GM15510 (cell line): ENCODE measurements around the gene TMEM145.

Experiments
- POLR2A ChIP-seq: IDR thresholded peaks from 3 replicates; pipeline ENCODE4 v1.6.1; 2011; ENCODE audit warnings: borderline replicate concordance; ENCODE audit not compliant: insufficient read length; ENCODE audit errors: extremely low read depth

Gene TMEM145

GRCh38 chr19:42351079-42351735, 38.1 kb downstream of the TMEM145 start:
- no peak for TF ChIP-seq POLR2A

- no peak for TF ChIP-seq POLR2A
Observed at GRCh38 chr19:42352301-42353259, 39.5 kb downstream of the TMEM145 start.

- no peak for TF ChIP-seq POLR2A
Observed at GRCh38 chr19:42353341-42354015, 40.4 kb downstream of the TMEM145 start.

GRCh38 chr19:42355896-42356295, 42.8 kb downstream of the TMEM145 start:
- no peak for TF ChIP-seq POLR2A

GRCh38 chr19:42356686-42357085, 43.6 kb downstream of the TMEM145 start:
- no peak for TF ChIP-seq POLR2A

GRCh38 chr19:42357290-42357689, 44.2 kb downstream of the TMEM145 start:
- no peak for TF ChIP-seq POLR2A

- TF ChIP-seq POLR2A = no peak
Observed at GRCh38 chr19:42360787-42361544, 47.9 kb downstream of the TMEM145 start.

GRCh38 chr19:42361545-42361910, 48.4 kb downstream of the TMEM145 start:
- TF ChIP-seq POLR2A = no peak

GRCh38 chr19:42362342-42362741, 49.2 kb downstream of the TMEM145 start:
- no peak for TF ChIP-seq POLR2A

- no peak for TF ChIP-seq POLR2A
Observed at GRCh38 chr19:42362891-42363440, 49.9 kb downstream of the TMEM145 start.

GRCh38 chr19:42363614-42364346, 50.7 kb downstream of the TMEM145 start:
- TF ChIP-seq POLR2A = no peak

- no peak for TF ChIP-seq POLR2A
Observed at GRCh38 chr19:42366673-42367072, 53.6 kb downstream of the TMEM145 start.

- TF ChIP-seq POLR2A = no peak
Observed at GRCh38 chr19:42367929-42368328, 54.8 kb downstream of the TMEM145 start.

GRCh38 chr19:42368360-42368759, 55.3 kb downstream of the TMEM145 start:
- no peak for TF ChIP-seq POLR2A
